ENCODE data around the gene GDF9. TPM values are rescaled to one million over a fixed set of nuclear protein-coding genes. Genes with fewer than 3 reads are reported as not detected.

GDF9 gene
- total and polyA plus RNA-seq, 10 of the 15 experiments (the other 5 are each of a cell fraction or from before 2014, with no cell fraction given), result 0.11 to 1.5 (median 0.34) TPM

- Histone ChIP-seq H3K4me3 (no peak overlapping the region), H3K27me3 (replicated peaks in 1 of 2; ENCODE audit: control insufficient read depth in 2 of 2, insufficient read depth in 2 of 2, low read length in 1 of 2) (no peaks in the 10 kb centered on the region), H3K27ac (ENCODE audit: control insufficient read depth, insufficient read depth) (no peak overlapping the region), H3K36me3 (ENCODE audit: control insufficient read depth in 2 of 2, insufficient read depth in 2 of 2, low read length in 1 of 2) (peaks cover 11 to 19% of the 10 kb centered on the region in 2 experiments), H3K4me1 (ENCODE audit: control insufficient read depth, insufficient read depth, low read length) (no peaks in the 10 kb centered on the region), H3K9ac (ENCODE audit: control insufficient read depth, insufficient read depth, low read length) (no peak overlapping the region), H3K4me2 (ENCODE audit: control insufficient read depth, insufficient read depth) (no peak overlapping the region), H2AFZ (ENCODE audit: control insufficient read depth, low read depth, low read length) (no peak overlapping the region), H4K20me1 (ENCODE audit: control insufficient read depth, insufficient read depth) (no peaks in the 10 kb centered on the region), H3K79me2 (ENCODE audit: control insufficient read depth, insufficient read depth, low read length) (no peaks in the 10 kb centered on the region), H3K9me3 (replicated peaks; ENCODE audit: control insufficient read depth, insufficient read depth, low read length) (no peaks in the 10 kb centered on the region)
- ChIA-PET RAD21 (ENCODE audit: unreplicated experiment) (no interaction called here), SMC1A (ENCODE audit: uncharacterized antibody, unreplicated experiment) (interaction anchor here (1.5 kb wide), 1 partner anchor 53 kb away, joined by 3 read pairs; no protein-coding TSS in a partner anchor), CTCF (interaction anchor here (0.7 to 1.3 kb wide), 3 partner anchors 78 to 320 kb away, joined by 3 to 4 read pairs (median 3); no protein-coding TSS in a partner anchor), POLR2A (interaction anchor here (0.6 kb wide), 1 partner anchor 20 kb away, joined by 3 read pairs; no protein-coding TSS in a partner anchor)
- in situ Hi-C loops (cut with MboI), result no loop called here
- TF ChIP-seq EP300 (IDR thresholded peaks at IDR 0.05; ENCODE audit: borderline replicate concordance in 1 of 2, control insufficient read depth in 1 of 2, low read depth in 2 of 2, low read length in 2 of 2), result no peak
- DNase-seq (ENCODE audit: low read depth, low spot score), result no peak
- BruUV-seq (replicated peaks), result no TSS peak
- ATAC-seq, result no peak
- WGBS (ENCODE audit: insufficient coverage, insufficient replicate concordance, low lambda C conversion rate, missing lambda C conversion rate), result 37% methylated on average over 3 of the region's 3 CpGs
- FAIRE-seq, result no peak
- intact Hi-C loops (cut with micrococcal nuclease; ENCODE audit: unreplicated experiment), result no loop called here
Measured at GRCh38 chr5:132898094-132898493, 31.8 kb upstream of the GDF9 start.

GRCh38 chr5:132896685-132897084 lies 30.4 kb upstream of the GDF9 start:
- ATAC-seq (no peak), FAIRE-seq (no peak), DNase-seq (ENCODE audit: low read depth, low spot score) (no peak)
- H2AFZ ChIP-seq (ENCODE audit: control insufficient read depth, low read depth, low read length), result no peak overlapping the region
- intact Hi-C loops (cut with micrococcal nuclease; ENCODE audit: unreplicated experiment) (no loop called here), in situ Hi-C loops (cut with MboI) (no loop called here)
- ChIA-PET CTCF (no interaction called here), RAD21 (ENCODE audit: unreplicated experiment) (no interaction called here), POLR2A (no interaction called here), SMC1A (ENCODE audit: uncharacterized antibody, unreplicated experiment) (interaction anchor here (1.5 kb wide), 1 partner anchor 51 kb away, joined by 3 read pairs; no protein-coding TSS in a partner anchor)
- H3K79me2 ChIP-seq (ENCODE audit: control insufficient read depth, insufficient read depth, low read length), result no peaks in the 10 kb centered on the region
- no peak for TF ChIP-seq MYC (IDR thresholded peaks at IDR 0.05; ENCODE audit: insufficient read depth, insufficient read length, insufficient replicate concordance, low read length, severe bottlenecking)
- H3K36me3 ChIP-seq (ENCODE audit: control insufficient read depth in 2 of 2, insufficient read depth in 2 of 2, low read length in 1 of 2), result peaks cover 11 to 19% of the 10 kb centered on the region in 2 experiments
- H3K4me1 ChIP-seq (ENCODE audit: control insufficient read depth, insufficient read depth, low read length), result no peaks in the 10 kb centered on the region
- no peak overlapping the region for H3K4me2 ChIP-seq (ENCODE audit: control insufficient read depth, insufficient read depth)
- no peaks in the 10 kb centered on the region for H3K9me3 ChIP-seq (replicated peaks; ENCODE audit: control insufficient read depth, insufficient read depth, low read length)
- TSS peak; percentile 35 for BruUV-seq (replicated peaks)
- no peak overlapping the region for H3K9ac ChIP-seq (ENCODE audit: control insufficient read depth, insufficient read depth, low read length)
- 91% methylated on average over 7 of the region's 7 CpGs for WGBS (ENCODE audit: insufficient coverage, insufficient replicate concordance, low lambda C conversion rate, missing lambda C conversion rate)
- H3K4me3 ChIP-seq, result no peak overlapping the region
- no peaks in the 10 kb centered on the region for H3K27me3 ChIP-seq (replicated peaks in 1 of 2; ENCODE audit: control insufficient read depth in 2 of 2, insufficient read depth in 2 of 2, low read length in 1 of 2)
- no peak overlapping the region for H3K27ac ChIP-seq (ENCODE audit: control insufficient read depth, insufficient read depth)
- H4K20me1 ChIP-seq (ENCODE audit: control insufficient read depth, insufficient read depth), result no peaks in the 10 kb centered on the region

All from GM12878 (cell line).